ENCODE results near the gene GRSF1. TPM values are rescaled to one million over a fixed set of nuclear protein-coding genes. Genes with fewer than 3 reads are reported as not detected.

The GRSF1 gene
- total RNA-seq, 2 experiments from 2014 or later = 32.7 to 34.1 TPM

DNA sequence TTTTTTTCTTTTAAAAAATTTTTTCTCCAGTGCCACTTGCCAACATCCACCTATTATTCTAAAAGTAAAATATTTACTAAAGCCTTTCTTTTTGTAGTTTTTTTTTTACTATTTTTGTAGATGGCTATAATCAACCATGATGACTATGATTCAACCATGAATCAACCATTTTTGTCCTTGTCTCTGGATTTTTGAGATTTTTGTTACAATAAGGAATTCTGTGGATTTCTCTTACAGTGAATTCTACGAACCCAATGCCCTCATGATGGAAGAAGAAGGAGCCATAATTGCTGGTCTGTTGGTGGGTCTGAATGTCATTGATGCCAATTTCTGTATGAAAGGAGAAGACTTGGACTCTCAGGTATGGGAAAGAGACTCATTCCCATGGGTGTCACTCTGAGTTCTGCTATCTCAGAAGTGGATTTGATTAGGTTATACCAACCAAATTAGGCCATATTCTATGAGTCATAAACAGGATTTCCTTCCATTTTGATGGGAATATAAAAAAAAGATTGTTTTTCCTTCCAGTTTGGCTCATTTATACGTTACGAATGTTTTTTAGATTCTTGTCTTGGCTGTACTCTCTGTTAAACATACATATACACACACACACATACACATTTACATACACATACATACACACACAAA lies 71.3 kb downstream of the GRSF1 start:
- intact Hi-C loops (cut with DNase I, micrococcal nuclease) = no loop called here
- Histone ChIP-seq H3K27ac (ENCODE audit: low read depth in 1 of 2, low read length in 2 of 2) (no peak overlapping the region), H3K4me3 (ENCODE audit: low read length) (no peak overlapping the region), H3K4me1 (ENCODE audit: insufficient read depth, low read length) (no peaks in the 10 kb centered on the region), H3K36me3 (ENCODE audit: insufficient read depth, low read length) (peaks cover 16% of the 10 kb centered on the region), H3K27me3 (ENCODE audit: control insufficient read depth in 1 of 2, insufficient read depth in 2 of 2, low read length in 2 of 2) (no peaks in the 10 kb centered on the region), H3K9me3 (ENCODE audit: control insufficient read depth in 1 of 2, insufficient read depth in 1 of 2, low read length in 2 of 2) (no peaks in the 10 kb centered on the region)
- TF ChIP-seq CTCF (IDR thresholded peaks at IDR 0.05) = no peak
- ChIA-PET CTCF (no interaction called here), POLR2A (no interaction called here)
- Mint-ChIP-seq H3K27me3 (no peaks in the 10 kb centered on the region), H3K27ac (no peak overlapping the region), H3K9me3 (no peaks in the 10 kb centered on the region), H3K4me1 (ENCODE audit: low read depth) (peaks cover 12% of the 10 kb centered on the region), H3K4me3 (no peak overlapping the region), H3K36me3 (ENCODE audit: low read depth) (peaks cover 58% of the 10 kb centered on the region)
- DNase-seq (no peak), ATAC-seq (ENCODE audit: poor library complexity) (no peak)

Other genes with a start within 250 kb of the GRSF1 start
- gene AMBN, start 247.6 kb downstream of the GRSF1 start, total RNA-seq = not detected
- gene ENAM, start 211.1 kb downstream of the GRSF1 start, total RNA-seq = not detected
- 1 to 10 TPM; 1.0 to 2.7 TPM for gene JCHAIN, start 173.4 kb downstream of the GRSF1 start, total RNA-seq
- gene UTP3, start 151.4 kb downstream of the GRSF1 start, total RNA-seq = 10 to 100 TPM; 19.2 to 20.5 TPM
- 10 to 100 TPM; 18.0 to 18.1 TPM for gene RUFY3, start 117.9 kb downstream of the GRSF1 start, total RNA-seq
- gene MOB1B, start 62.5 kb upstream of the GRSF1 start, total RNA-seq = 10 to 100 TPM; 13.1 to 13.4 TPM
- gene DCK, start 153.8 kb upstream of the GRSF1 start, total RNA-seq = 10 to 100 TPM; 12.8 to 13.9 TPM

Data from CD4-positive, alpha-beta T cell (primary cell).